ENCODE results near the gene PDE4D.
"Not testable (repeated sequence)": the region's sequence is repeated elsewhere in the genome, so short reads cannot be mapped to it uniquely, and the experiment has no call there.

The PDE4D gene

DNA sequence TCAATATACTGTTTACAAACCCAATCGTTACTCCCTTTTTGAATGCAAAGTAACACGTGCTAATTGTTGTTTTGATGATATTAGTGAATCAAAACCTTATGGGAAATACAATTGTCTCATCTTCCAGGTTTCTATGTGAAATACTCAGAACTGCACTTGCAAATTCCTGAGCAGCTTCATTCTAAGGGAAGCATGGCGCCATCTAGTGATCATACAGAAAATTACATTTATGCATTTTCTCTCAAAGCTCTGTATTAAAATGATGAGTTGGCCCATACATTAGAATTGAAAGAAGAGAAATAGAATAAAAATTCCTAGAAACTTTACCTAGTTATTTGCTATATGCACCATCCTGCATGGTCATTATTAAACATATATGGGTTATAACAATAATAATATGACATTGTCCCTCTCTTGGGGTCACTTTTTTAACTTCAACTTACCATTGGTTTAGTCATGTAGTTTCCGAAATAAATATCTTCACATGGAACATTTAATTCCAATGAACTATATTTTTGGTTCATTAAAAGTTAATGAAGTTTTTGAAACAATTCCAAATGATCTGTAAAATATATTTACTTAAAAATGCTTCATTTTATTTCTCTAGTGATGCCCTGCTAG is 220.0 kb downstream of the PDE4D start:
- Histone ChIP-seq H3K9me3 (replicated peaks in 1 of 2; ENCODE audit: control insufficient read depth in 2 of 2, insufficient read depth in 1 of 2, low read depth in 1 of 2, low read length in 2 of 2) (no peaks in the 10 kb centered on the region), H4K91ac (ENCODE audit: low read depth, low read length, poor library complexity) (no peak overlapping the region), H4K8ac (ENCODE audit: low read depth, low read length) (no peak overlapping the region), H2AFZ (ENCODE audit: low read length) (no peak overlapping the region), H3K27me3 (ENCODE audit: control insufficient read depth in 3 of 3, insufficient read depth in 3 of 3, low read depth in 1 of 3, low read length in 3 of 3) (no peaks in the 10 kb centered on the region), H3K27ac (replicated peaks; ENCODE audit: low read length) (no peak overlapping the region), H3K79me1 (ENCODE audit: low read depth, low read length) (no peaks in the 10 kb centered on the region), H3K9ac (ENCODE audit: low read depth, low read length, poor library complexity) (no peak overlapping the region), H2BK120ac (ENCODE audit: low read depth, low read length) (no peak overlapping the region), H3K36me3 (replicated peaks in 1 of 2; ENCODE audit: control insufficient read depth in 2 of 2, insufficient read depth in 2 of 2, low read length in 2 of 2) (no peaks in the 10 kb centered on the region), H3K18ac (ENCODE audit: low read length) (no peak overlapping the region), H3K4ac (ENCODE audit: low read length) (no peak overlapping the region), H3K4me1 (ENCODE audit: control insufficient read depth in 2 of 2, insufficient read depth in 1 of 2, low read depth in 1 of 2, low read length in 2 of 2) (no peaks in the 10 kb centered on the region), H3K23ac (ENCODE audit: low read depth, low read length, poor library complexity) (no peak overlapping the region), H2BK12ac (ENCODE audit: low read length) (no peak overlapping the region), H2BK15ac (ENCODE audit: low read length) (no peak overlapping the region), H2AK5ac (ENCODE audit: low read depth, low read length) (no peak overlapping the region), H3K4me2 (ENCODE audit: insufficient read depth, low read length, poor library complexity, severe bottlenecking) (no peak overlapping the region), H2BK5ac (ENCODE audit: low read length) (no peak overlapping the region), H3K4me3 (ENCODE audit: low read length in 2 of 2) (no peak overlapping the region), H3K14ac (ENCODE audit: low read length) (no peak overlapping the region)
- no CpG with 5 or more reads among the region's 4 CpGs for WGBS, 2 donors (ENCODE audit: extremely low coverage in 2 of 2, insufficient read length in 2 of 2, insufficient replicate concordance in 1 of 2)
- peak; percentile 35 for DNase-seq (ENCODE audit: low spot score)

DNA sequence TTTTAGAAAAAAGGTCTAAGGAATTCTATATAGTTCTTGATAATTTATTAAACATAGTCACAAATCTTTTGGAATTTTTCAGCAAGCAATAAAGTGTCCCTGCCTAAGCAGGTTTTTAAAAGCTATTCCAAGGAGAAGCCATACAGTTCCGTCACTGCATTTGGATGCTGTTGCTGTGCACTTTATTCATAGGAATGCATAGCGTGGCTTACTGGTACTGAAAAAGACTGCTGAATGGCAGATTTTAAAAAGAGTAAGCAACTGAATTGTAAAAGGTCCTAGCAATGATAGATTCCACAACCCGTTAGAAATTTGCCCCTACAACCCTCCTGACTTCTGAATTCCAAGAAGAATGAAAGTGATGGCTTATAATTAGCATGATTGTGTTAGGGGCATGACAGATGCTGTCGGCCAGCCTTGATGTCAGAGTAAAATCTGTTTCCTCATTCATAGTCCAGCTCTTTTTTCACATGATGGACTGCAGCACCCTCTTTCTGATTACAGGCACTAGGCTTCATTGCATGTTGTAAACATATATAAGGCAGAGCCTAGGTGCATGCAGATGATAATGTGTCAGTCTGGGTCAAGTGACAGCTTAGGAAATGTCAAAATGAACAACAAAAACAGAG is 227.0 kb downstream of the PDE4D start:
- no peak for DNase-seq (ENCODE audit: low spot score)
- Histone ChIP-seq H3K18ac (ENCODE audit: low read length) (no peak overlapping the region), H3K4me2 (ENCODE audit: insufficient read depth, low read length, poor library complexity, severe bottlenecking) (no peak overlapping the region), H3K4me3 (ENCODE audit: low read length in 2 of 2) (no peak overlapping the region), H3K9me3 (replicated peaks in 1 of 2; ENCODE audit: control insufficient read depth in 2 of 2, insufficient read depth in 1 of 2, low read depth in 1 of 2, low read length in 2 of 2) (no peaks in the 10 kb centered on the region), H4K8ac (ENCODE audit: low read depth, low read length) (no peak overlapping the region), H2BK12ac (ENCODE audit: low read length) (no peak overlapping the region), H3K23ac (ENCODE audit: low read depth, low read length, poor library complexity) (no peak overlapping the region), H2BK5ac (ENCODE audit: low read length) (no peak overlapping the region), H2AFZ (ENCODE audit: low read length) (peak overlapping the region; percentile 10), H3K4ac (ENCODE audit: low read length) (no peak overlapping the region), H3K14ac (ENCODE audit: low read length) (no peak overlapping the region), H2BK120ac (ENCODE audit: low read depth, low read length) (no peak overlapping the region), H3K27me3 (ENCODE audit: control insufficient read depth in 3 of 3, insufficient read depth in 3 of 3, low read depth in 1 of 3, low read length in 3 of 3) (no peaks in the 10 kb centered on the region), H3K27ac (replicated peaks; ENCODE audit: low read length) (no peak overlapping the region), H2BK15ac (ENCODE audit: low read length) (no peak overlapping the region), H4K91ac (ENCODE audit: low read depth, low read length, poor library complexity) (no peak overlapping the region), H3K79me1 (ENCODE audit: low read depth, low read length) (no peaks in the 10 kb centered on the region), H3K36me3 (replicated peaks in 1 of 2; ENCODE audit: control insufficient read depth in 2 of 2, insufficient read depth in 2 of 2, low read length in 2 of 2) (no peaks in the 10 kb centered on the region), H3K9ac (ENCODE audit: low read depth, low read length, poor library complexity) (no peak overlapping the region), H2AK5ac (ENCODE audit: low read depth, low read length) (no peak overlapping the region), H3K4me1 (ENCODE audit: control insufficient read depth in 2 of 2, insufficient read depth in 1 of 2, low read depth in 1 of 2, low read length in 2 of 2) (peaks cover 0 to 17% of the 10 kb centered on the region in 2 donors)
- no CpG with 5 or more reads among the region's 4 CpGs for whole genome bisulfite sequencing, 2 donors (ENCODE audit: extremely low coverage in 2 of 2, insufficient read length in 2 of 2, insufficient replicate concordance in 1 of 2)

DNA sequence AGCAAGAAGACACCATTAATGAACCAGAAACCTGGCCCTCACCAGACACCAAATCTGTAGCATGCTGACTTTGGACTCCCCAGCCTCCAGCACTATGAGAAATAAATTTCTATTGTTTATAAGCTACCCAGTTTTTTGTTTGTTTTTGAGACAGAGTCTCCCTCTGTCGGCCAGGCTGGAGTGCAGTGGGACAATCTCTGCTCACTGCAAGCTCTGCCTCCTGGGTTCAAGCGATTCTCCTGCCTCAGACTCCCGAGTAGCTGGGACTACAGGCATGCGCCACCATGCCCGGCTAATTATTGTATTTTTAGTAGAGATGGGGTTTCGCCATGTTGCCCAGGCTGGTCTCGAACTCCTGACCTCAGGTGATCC is 227.7 kb downstream of the PDE4D start:
- not testable (repeated sequence) for H2AFZ ChIP-seq (ENCODE audit: low read length); H3K4ac ChIP-seq (ENCODE audit: low read length); H3K9me3 ChIP-seq (replicated peaks in 1 of 2; ENCODE audit: control insufficient read depth in 2 of 2, insufficient read depth in 1 of 2, low read depth in 1 of 2, low read length in 2 of 2); H3K36me3 ChIP-seq (replicated peaks in 1 of 2; ENCODE audit: control insufficient read depth in 2 of 2, insufficient read depth in 2 of 2, low read length in 2 of 2); H3K4me3 ChIP-seq (ENCODE audit: low read length in 2 of 2); H2BK120ac ChIP-seq (ENCODE audit: low read depth, low read length); H2AK5ac ChIP-seq (ENCODE audit: low read depth, low read length); H3K9ac ChIP-seq (ENCODE audit: low read depth, low read length, poor library complexity); H3K23ac ChIP-seq (ENCODE audit: low read depth, low read length, poor library complexity); H3K4me2 ChIP-seq (ENCODE audit: insufficient read depth, low read length, poor library complexity, severe bottlenecking); H4K8ac ChIP-seq (ENCODE audit: low read depth, low read length); DNase-seq (ENCODE audit: low spot score); H2BK5ac ChIP-seq (ENCODE audit: low read length); H2BK15ac ChIP-seq (ENCODE audit: low read length); H3K14ac ChIP-seq (ENCODE audit: low read length); H4K91ac ChIP-seq (ENCODE audit: low read depth, low read length, poor library complexity); H2BK12ac ChIP-seq (ENCODE audit: low read length); H3K27me3 ChIP-seq (ENCODE audit: control insufficient read depth in 3 of 3, insufficient read depth in 3 of 3, low read depth in 1 of 3, low read length in 3 of 3); H3K79me1 ChIP-seq (ENCODE audit: low read depth, low read length); H3K27ac ChIP-seq (replicated peaks; ENCODE audit: low read length); H3K18ac ChIP-seq (ENCODE audit: low read length)
- peaks cover 0 to 22% of the 10 kb centered on the region in 2 donors for H3K4me1 ChIP-seq (ENCODE audit: control insufficient read depth in 2 of 2, insufficient read depth in 1 of 2, low read depth in 1 of 2, low read length in 2 of 2)
- WGBS, 2 donors (ENCODE audit: extremely low coverage in 2 of 2, insufficient read length in 2 of 2, insufficient replicate concordance in 1 of 2) = no CpG with 5 or more reads among the region's 7 CpGs

DNA sequence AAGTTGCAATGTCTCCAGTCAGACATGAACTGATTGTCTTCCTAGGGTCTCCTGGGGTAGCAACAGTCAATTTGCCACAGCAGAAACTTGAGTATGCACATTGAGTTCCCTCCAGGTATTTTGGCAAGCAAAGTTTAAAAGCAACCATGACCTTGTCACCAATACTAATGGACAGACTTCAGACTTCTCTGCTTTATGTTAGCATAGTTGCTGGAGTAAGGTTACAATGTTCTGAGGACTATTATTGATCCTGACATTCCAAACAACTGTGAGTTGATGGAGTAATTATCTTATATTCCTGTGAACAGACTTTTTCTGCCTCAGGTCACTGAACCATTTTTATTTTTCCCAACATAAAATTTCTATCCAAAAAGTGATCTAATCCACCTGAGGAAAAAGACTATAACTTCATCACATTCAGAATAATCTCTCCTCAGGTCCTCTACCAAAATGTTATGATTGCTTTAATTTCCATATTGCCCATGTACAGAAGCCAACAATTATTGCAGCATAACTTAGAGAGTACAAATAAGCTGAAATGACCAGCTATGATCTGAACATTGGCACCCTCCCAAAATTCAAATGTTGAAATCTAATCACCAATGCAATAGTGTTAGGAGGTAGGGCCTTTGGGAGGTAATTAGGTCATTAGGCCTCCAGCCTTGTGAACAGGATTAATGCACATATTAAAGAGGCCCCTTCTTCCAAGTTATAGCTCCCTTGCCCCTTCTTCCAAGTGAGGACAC is 228.3 kb downstream of the PDE4D start:
- Histone ChIP-seq H3K4me1 (ENCODE audit: control insufficient read depth in 2 of 2, insufficient read depth in 1 of 2, low read depth in 1 of 2, low read length in 2 of 2) (peaks cover 0 to 22% of the 10 kb centered on the region in 2 donors), H3K27ac (replicated peaks; ENCODE audit: low read length) (no peak overlapping the region), H4K91ac (ENCODE audit: low read depth, low read length, poor library complexity) (no peak overlapping the region), H2BK15ac (ENCODE audit: low read length) (no peak overlapping the region), H3K27me3 (ENCODE audit: control insufficient read depth in 3 of 3, insufficient read depth in 3 of 3, low read depth in 1 of 3, low read length in 3 of 3) (no peaks in the 10 kb centered on the region), H3K18ac (ENCODE audit: low read length) (no peak overlapping the region), H3K9me3 (replicated peaks in 1 of 2; ENCODE audit: control insufficient read depth in 2 of 2, insufficient read depth in 1 of 2, low read depth in 1 of 2, low read length in 2 of 2) (no peaks in the 10 kb centered on the region), H3K79me1 (ENCODE audit: low read depth, low read length) (no peaks in the 10 kb centered on the region), H3K4me2 (ENCODE audit: insufficient read depth, low read length, poor library complexity, severe bottlenecking) (no peak overlapping the region), H2BK120ac (ENCODE audit: low read depth, low read length) (no peak overlapping the region), H2BK12ac (ENCODE audit: low read length) (no peak overlapping the region), H3K4ac (ENCODE audit: low read length) (no peak overlapping the region), H3K9ac (ENCODE audit: low read depth, low read length, poor library complexity) (no peak overlapping the region), H2BK5ac (ENCODE audit: low read length) (no peak overlapping the region), H3K14ac (ENCODE audit: low read length) (no peak overlapping the region), H3K4me3 (ENCODE audit: low read length in 2 of 2) (no peak overlapping the region), H3K36me3 (replicated peaks in 1 of 2; ENCODE audit: control insufficient read depth in 2 of 2, insufficient read depth in 2 of 2, low read length in 2 of 2) (no peaks in the 10 kb centered on the region), H2AFZ (ENCODE audit: low read length) (no peak overlapping the region), H4K8ac (ENCODE audit: low read depth, low read length) (no peak overlapping the region), H2AK5ac (ENCODE audit: low read depth, low read length) (no peak overlapping the region), H3K23ac (ENCODE audit: low read depth, low read length, poor library complexity) (no peak overlapping the region)
- DNase-seq (ENCODE audit: low spot score) = no peak
